ENCODE measurements around the gene STYK1.

- 0 out of 6 replicates have a peak, but pooled peaks of 1 of the 3 experiments have one; percentile 13 for TF ChIP-seq CTCF (IDR thresholded peaks at IDR 0.05 in 2 of 3, conservative IDR thresholded peaks at IDR 0.05 in 1 of 3; ENCODE audit: insufficient read depth in 2 of 3, low read depth in 1 of 3, low read length in 3 of 3)
- no peak for TF ChIP-seq ETV6 (IDR thresholded peaks at IDR 0.05; ENCODE audit: borderline replicate concordance in 1 of 2, low read depth in 2 of 2, low read length in 1 of 2)
- TF ChIP-seq ETV6 (CRISPR knock-in tag; IDR thresholded peaks at IDR 0.05; ENCODE audit: borderline replicate concordance) = no peak
- no peak for TF ChIP-seq TCF7 (IDR thresholded peaks at IDR 0.05; ENCODE audit: borderline replicate concordance)
These were observed 48.0 kb upstream of the STYK1 start for GRCh38 chr12:10721651-10722501.

All from K562 (cell line).